Endothelial cell of umbilical vein (primary cell): ENCODE results near the gene PLB1.

Experiments used
- CTCF ChIP-seq, 2 donors: IDR thresholded peaks; 1 replicate in 1 of 2; 2 replicates in 1 of 2; pipeline ENCODE4 v1.5.1; 2011; ENCODE audit warnings: low read length in 2 of 2, mild to moderate bottlenecking in 2 of 2, moderate library complexity in 2 of 2, control low read depth in 1 of 2, inconsistent platforms in 1 of 2, low read depth in 1 of 2; ENCODE audit not compliant: insufficient read depth in 1 of 2; ENCODE audit errors: extremely low read depth in 1 of 2
- FOS ChIP-seq: IDR thresholded peaks from 2 replicates; pipeline ENCODE4 v1.6.1; 2011; ENCODE audit warnings: mild to moderate bottlenecking, low read length, moderate library complexity, borderline replicate concordance; ENCODE audit not compliant: insufficient read depth
- MAX ChIP-seq: IDR thresholded peaks from 2 replicates; pipeline ENCODE4 v1.6.1; 2011; ENCODE audit not compliant: insufficient read depth, insufficient read length
- MYC ChIP-seq: IDR thresholded peaks from one replicate; pipeline ENCODE4 v1.6.1; 2011; ENCODE audit warnings: mild to moderate bottlenecking, low read depth, low read length
- POLR2A ChIP-seq: IDR thresholded peaks from 2 replicates; pipeline ENCODE4 v1.6.1; 2012; ENCODE audit warnings: low read depth, mild to moderate bottlenecking, control low read depth, low read length
- POLR2AphosphoS5 ChIP-seq: IDR thresholded peaks from 2 replicates; pipeline ENCODE4 v1.6.1; 2012; ENCODE audit warnings: low read depth, mild to moderate bottlenecking, control low read depth, low read length, moderate library complexity; ENCODE audit not compliant: insufficient read depth

GRCh38 chr2:28481905-28482304, 14.0 kb upstream of the PLB1 start:
- no peak for TF ChIP-seq CTCF (IDR thresholded peaks at IDR 0.05; ENCODE audit: extremely low read depth in 1 of 2, insufficient read depth in 1 of 2, low read depth in 1 of 2, low read length in 2 of 2)
- no peak for TF ChIP-seq POLR2AphosphoS5
- TF ChIP-seq POLR2A, result no peak
- TF ChIP-seq MYC, result no peak
- TF ChIP-seq FOS, result no peak
- TF ChIP-seq MAX, result no peak
